Fibroblast of skin of right biceps (primary cell): ENCODE results near the gene ANO2.

Experiments
- DNase-seq: peaks from one replicate; pipeline ENCODE4 v3.0.0-alpha.2; 2013

ANO2 gene

GRCh38 chr12:5964913-5965900, 20.1 kb upstream of the ANO2 start:
- DNase-seq, result no peak

- no peak for DNase-seq
Observed at GRCh38 chr12:5963515-5963914, 18.5 kb upstream of the ANO2 start.

DNA sequence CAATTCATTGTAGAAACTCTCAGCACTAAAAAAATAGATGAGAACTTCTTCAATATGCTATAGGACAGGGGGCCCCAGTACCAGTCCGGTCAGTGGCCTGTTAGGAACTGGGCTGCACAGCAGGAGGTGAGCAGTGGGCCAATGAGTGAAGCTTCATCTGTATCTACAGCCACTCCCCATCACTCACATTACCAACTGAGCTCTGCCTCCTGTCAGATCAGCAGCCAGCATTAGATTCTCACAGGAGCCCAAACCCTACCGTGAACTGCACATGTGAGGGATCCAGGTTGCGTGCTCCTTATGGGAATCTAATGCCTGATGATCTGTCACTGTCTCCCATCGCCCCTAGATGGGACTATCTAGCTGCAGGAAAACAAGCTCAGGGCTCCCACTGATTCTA, 15.7 kb upstream of the ANO2 start:
- no peak for DNase-seq

DNA sequence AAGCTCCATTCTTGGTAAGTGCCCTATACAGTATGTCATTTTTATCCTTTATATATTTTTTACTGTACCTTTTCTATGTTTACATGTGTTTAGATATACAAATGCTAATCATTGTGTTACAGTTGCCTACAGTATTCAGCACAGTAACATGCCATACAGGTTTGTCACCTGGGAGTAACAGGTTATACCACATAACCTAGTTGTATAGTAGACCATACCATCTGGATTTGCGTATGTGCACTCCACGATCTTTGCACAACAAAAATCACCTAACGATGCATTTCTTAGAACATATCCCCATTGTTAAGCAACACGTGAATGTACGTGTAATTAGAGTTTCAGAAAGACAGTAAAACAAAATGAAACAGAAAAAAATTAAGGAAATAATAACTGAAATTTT, 11.9 kb upstream of the ANO2 start:
- DNase-seq, result no peak

GRCh38 chr12:5954661-5955060, 9.6 kb upstream of the ANO2 start:
- no peak for DNase-seq

DNA sequence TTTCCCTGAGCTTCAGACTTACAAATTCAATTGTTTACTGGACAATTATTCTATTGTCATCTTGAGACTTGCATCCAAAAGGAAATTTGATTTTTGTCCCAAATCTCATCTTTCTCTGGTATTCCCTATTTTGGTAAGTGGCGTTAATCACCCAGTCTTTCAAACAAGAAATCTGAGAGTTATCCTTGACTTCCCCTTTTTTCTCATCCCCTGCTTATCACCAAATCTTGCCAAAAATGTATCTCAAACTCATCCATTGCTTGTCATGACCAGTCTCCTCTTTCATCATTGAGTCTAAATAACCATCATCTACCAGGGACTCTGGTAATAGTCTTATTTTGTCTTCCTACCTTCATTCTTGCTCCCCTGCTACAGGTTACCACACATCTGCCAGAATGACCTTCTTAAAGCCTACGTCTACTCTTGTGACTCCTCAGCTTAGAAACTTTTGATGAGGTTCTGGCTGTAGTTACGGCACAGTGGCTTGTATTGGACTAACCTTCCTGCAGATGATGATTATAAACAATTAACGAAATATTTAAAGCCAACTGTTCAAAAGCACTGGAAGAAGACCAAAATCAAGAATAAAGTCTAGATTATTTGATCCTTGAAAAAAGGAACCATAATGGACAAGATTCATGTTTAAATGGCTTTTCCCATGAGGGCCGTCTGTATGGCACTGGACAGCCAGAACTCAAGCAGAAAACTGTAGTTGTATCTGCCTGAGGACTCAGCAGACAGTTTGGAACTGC, 9.0 kb upstream of the ANO2 start:
- DNase-seq, result no peak

- DNase-seq, result no peak
Observed at GRCh38 chr12:5952031-5952430, 7.0 kb upstream of the ANO2 start.

DNA sequence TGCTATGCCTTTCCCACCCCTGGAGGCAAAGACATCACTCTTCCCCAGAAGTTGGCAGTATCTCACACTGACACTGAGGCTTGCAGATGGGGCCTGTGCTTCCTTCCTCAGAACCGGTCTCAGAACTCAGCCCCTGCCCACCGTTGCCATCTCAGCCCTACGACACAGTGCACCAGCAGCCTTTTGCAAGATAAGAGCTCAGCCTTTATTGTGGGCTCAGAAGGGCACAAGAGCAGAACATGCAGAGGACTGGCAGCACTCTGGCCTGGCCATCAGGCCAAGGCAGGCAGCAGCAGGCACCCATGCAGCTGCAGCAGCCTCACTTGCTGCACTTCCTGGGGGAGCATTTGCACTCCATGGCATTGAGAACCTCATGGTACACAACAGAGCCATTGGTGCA, 3.6 kb upstream of the ANO2 start:
- DNase-seq, result no peak

- DNase-seq, result no peak
Observed at GRCh38 chr12:5947006-5947405, 1.9 kb upstream of the ANO2 start.

GRCh38 chr12:5946388-5946787, 1.3 kb upstream of the ANO2 start:
- no peak for DNase-seq

- no peak for DNase-seq
Observed at GRCh38 chr12:5944688-5945070, 380 bp downstream of the ANO2 start.

GRCh38 chr12:5944053-5944452, 1.0 kb downstream of the ANO2 start:
- DNase-seq, result no peak

- no peak for DNase-seq
Observed at GRCh38 chr12:5941907-5942306, 3.2 kb downstream of the ANO2 start.

DNA sequence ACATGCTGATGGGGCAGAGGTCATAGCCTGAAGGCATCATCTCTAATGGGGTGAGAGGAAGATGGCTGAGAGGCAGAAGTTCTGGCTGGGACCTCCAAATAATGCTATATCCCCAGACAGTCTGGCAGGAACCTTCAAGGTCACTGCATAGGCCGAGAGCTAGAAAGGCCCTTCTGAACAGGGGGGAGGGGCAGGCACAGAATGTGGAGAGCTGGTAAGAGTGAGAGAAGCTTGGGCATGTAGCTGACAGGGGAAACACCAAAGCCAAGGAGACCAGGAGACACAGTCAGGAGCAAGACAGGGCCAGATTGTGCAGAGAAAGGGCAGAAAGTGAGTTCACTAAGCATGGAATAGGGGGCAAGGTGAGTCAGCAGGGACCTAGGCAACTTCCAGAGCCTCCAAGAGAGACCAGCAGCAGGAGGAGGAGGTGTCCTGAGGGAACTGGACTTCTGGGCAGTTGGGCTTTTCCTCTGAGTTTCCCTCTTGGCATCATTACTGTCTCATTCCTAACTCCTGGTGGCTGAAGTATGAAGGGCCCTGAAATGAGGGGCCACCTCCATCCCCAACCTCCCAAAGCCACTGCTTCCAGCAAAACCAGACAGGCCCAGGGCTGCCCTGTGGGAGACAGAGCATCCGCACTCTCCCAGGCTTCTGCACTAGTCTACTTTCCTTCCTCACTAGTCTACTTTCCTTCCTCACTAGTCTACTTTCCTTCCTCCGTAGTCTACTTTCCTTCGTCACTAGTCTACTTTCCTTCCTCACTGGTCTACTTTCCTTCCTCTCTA, 17.1 kb downstream of the ANO2 start:
- DNase-seq, result no peak

DNA sequence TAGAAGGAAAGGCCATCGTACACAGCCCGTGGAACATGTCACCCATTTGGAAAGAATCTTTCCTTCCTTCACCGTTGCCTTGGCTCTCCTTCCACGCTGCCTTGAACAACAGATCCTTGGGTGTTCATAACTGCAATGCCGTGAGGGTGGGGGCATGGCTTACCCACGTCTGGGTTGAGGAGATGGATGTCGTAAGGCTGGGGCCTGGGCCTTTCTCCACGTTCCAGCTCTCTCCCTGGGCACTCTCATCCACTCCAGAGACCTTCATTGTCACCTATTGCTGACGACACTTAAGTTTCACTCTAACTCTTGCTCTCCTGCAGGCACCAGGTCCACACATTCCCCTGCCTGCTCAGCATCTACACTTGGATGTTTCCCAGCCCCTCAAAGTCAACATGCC, 19.4 kb downstream of the ANO2 start:
- no peak for DNase-seq

DNA sequence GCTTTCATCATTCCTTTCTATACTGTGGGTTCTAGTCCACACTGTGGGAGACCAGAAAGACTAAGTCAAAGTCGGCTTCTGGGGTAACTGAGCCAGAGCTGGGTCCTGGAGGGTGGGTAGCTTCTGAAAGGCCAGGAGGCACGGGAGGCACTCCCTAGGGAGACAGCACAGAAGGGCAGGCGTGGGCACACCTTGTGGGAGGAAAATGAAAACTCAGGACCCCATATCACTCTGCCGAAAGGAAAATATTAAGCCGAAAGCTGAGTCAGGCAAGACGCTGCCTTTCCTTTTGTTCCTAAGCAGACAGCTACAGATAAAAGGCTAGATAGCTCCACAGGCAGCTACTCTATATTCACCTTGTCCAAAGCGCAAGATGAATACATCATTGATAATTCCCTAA, 20.7 kb downstream of the ANO2 start:
- no peak for DNase-seq

DNA sequence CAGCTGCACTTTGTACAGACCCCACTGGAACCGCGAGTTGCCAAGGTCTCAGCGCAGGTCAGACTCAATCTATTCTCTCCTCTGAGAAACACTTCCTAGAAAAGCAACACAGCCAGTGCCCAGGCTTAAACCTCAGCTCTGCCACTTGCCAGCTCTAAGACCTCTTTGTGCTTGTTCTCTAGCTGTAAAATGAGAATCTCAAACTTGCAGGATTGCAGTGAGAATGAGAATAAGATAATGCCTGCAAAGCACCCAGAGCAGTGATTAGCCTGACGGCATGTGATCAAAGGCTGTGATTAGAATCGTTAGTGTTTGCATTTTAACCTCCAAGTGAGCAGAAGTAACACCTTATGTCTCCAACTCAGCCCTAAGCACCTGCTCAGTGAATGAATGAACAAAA, 21.3 kb downstream of the ANO2 start:
- no peak for DNase-seq

DNA sequence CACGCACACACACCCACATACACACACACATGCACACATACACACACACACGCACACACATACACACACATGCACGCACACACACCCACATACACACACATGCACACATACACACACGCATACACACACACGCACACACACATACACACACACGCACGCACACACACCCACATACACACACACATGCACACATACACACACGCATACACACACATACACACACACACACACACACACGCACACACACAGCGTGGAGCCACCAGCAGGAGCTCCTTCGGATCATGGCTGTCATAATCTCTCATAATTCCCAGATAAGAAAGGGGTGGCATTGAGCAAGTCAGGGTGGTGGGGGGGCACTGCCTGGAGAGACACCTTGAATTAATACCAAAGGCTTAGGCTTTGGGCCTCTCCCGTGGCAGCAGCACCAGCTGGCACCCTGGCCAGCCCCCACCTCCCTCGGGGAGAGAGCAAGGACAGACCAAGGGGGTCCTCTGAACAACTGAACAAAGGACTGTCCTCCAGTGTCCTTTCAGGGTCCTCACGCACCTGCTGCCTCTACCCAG, 21.9 kb downstream of the ANO2 start:
- no peak for DNase-seq

DNA sequence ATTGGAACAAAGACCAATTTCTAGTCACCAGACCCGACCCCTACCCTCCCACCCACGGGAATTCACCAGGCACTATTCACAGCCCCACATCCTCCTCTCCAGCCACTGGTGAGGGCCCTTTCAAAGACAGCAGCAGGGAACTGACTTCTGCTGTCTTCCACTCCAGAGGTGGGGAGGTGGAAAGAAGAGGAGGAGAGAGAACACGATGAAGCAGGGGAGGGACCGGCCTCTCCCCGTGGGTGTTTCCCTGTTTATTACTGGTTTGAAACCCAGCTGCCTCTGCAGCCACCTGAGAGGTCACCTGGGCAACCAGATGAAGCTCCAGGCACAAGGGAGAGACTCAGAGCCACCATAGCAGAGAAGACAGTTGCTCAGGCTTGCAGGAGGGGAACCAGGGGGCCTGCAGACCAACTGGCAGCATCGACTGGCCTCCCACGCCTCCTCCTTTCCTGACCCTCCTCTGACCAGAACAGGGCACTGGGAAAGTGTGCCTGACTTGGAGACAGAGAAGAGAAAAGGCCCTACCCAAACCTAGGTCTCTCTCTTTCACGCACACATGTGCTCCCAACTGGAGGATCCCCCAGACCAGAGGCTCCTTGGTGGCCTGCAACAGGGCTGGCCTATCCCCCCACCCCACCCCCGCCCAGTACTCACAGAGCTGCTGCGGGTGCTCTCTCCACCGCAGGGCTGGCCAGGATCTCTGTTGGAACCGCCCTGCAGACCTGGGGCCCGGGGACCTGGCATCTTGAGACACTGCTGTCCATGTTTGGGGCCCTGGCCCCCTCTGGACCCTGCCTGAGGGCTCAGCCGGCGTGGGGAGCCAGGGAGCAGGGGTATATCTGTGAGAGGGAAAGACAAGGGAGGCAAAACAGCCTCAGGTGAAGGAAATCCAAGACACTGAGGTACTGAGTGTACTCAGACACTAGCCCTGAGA, 22.8 kb downstream of the ANO2 start:
- DNase-seq, result no peak

DNA sequence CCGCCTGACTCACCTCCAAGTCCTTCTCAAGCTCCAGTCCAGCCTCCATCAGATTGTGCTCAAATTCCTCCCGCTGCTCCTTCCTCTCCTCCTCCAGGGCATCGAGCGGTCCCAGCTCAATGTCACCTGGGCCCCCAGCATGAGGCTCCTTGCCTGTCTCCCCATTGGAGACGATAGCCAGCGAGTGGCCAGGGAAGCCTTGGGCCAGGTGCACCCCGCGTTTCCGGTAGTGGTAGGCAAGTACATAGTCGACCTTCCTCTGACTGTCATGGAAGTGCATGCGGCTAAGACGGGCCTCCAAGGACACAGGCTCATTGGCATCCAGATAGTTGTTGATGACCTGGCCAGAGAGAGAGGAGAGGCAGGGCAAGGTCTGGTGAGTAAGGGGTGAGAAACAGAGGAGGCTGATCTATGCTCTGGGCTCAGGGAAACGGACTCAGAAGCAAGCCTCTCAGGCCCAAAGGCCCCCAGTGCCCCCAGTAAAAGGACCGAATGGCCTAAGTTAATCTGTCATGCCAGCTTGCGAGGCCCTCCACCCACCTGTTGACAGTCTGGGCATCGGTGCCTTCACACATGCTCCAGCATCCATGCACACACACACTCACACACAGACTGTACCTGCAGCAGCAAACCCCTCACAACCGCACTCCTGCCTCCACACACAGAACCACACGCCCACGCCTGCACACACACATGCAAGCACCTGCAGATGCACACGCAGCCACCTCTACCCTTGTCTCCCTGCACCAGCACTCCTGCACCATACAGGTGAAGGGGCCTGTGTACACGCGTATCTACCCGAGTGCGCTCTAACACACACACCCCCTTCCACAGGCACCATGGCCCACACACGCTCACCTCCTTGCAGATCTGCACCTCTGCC, 23.8 kb downstream of the ANO2 start:
- DNase-seq, result no peak

GRCh38 chr12:5916785-5917290, 28.2 kb downstream of the ANO2 start:
- no peak for DNase-seq
